HG02840 (cell line): ENCODE data around the gene UQCRFS1.

Experiments
- ATAC-seq: cut with Tn5 transposase; IDR thresholded peaks from one replicate; pipeline ENCODE4 v1.9.1; 2021; ENCODE audit warnings: mild to moderate bottlenecking, moderate library complexity, moderate number of reproducible peaks; ENCODE audit not compliant: unreplicated experiment, low FRiP score

UQCRFS1 gene

GRCh38 chr19:29171525-29171924 lies 41.4 kb downstream of the UQCRFS1 start:
- ATAC-seq = no peak

- no peak for ATAC-seq
These were observed 42.4 kb downstream of the UQCRFS1 start for GRCh38 chr19:29170554-29170953.

GRCh38 chr19:29162694-29163093 lies 50.3 kb downstream of the UQCRFS1 start:
- no peak for ATAC-seq

- ATAC-seq = no peak
These were observed 57.3 kb downstream of the UQCRFS1 start for GRCh38 chr19:29155683-29156082.
